Ovary (tissue), 3 donors: ENCODE measurements around the gene ARHGAP44.

Experiments
- EP300 ChIP-seq: sonication (generic); formaldehyde crosslinking; IDR thresholded peaks from one replicate; pipeline ENCODE4 v1.6.1; 2017; ENCODE audit warnings: antibody characterized with exemption
- POLR2A ChIP-seq: fragments of 450-650 bp; IDR thresholded peaks from one replicate; pipeline ENCODE4 v1.6.1; 2017; ENCODE audit warnings: antibody characterized with exemption, mild to moderate bottlenecking, moderate library complexity
- TF ChIP-seq, protein P1 (sequence below), 3 donors: fragments of 450-650 bp in 2 of 3; fragments of 200-600 bp in 1 of 3; IDR thresholded peaks; one replicate each; pipeline versions ENCODE4 v1.5.1 to v1.8.0; 2016 to 2022; ENCODE audit warnings: antibody characterized with exemption in 3 of 3, mild to moderate bottlenecking in 1 of 3
- donor health status: DM: no; HTN: no; CAD: no.

DNA sequence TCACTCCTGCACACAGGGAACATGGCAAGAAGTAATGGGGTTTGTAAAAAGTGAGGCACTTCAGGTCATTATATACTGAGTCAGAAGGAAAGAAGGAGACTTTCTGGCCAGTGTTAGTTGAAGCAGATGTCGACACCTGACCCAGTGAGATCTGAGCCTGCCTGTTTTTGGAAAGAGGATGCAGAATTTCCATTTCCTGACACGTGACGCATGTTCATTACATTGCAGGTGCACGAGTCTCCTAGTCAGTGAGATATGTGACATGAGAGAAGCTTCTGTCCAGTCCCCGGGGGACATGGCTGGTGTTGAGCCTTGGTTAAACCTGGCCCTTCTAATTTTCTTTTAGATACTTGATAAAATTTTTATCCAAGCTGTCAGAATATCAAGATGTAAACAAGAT, 166.2 kb downstream of the ARHGAP44 start:
- TF ChIP-seq POLR2A (no peak), EP300 (no peak)
- TF ChIP-seq, protein P1, sequence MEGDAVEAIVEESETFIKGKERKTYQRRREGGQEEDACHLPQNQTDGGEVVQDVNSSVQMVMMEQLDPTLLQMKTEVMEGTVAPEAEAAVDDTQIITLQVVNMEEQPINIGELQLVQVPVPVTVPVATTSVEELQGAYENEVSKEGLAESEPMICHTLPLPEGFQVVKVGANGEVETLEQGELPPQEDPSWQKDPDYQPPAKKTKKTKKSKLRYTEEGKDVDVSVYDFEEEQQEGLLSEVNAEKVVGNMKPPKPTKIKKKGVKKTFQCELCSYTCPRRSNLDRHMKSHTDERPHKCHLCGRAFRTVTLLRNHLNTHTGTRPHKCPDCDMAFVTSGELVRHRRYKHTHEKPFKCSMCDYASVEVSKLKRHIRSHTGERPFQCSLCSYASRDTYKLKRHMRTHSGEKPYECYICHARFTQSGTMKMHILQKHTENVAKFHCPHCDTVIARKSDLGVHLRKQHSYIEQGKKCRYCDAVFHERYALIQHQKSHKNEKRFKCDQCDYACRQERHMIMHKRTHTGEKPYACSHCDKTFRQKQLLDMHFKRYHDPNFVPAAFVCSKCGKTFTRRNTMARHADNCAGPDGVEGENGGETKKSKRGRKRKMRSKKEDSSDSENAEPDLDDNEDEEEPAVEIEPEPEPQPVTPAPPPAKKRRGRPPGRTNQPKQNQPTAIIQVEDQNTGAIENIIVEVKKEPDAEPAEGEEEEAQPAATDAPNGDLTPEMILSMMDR (IDR thresholded peaks at IDR 0.05), result no peak
